Ovary (tissue), 9 donors: ENCODE measurements around the gene HES4. TPM values are rescaled to one million over a fixed set of nuclear protein-coding genes. Genes with fewer than 3 reads are reported as not detected.
"Not testable (repeated sequence)": the region's sequence is repeated elsewhere in the genome, so short reads cannot be mapped to it uniquely, and the experiment has no call there.

Experiments
- DNase-seq, 5 donors: peaks; one replicate each; pipeline ENCODE4 v3.0.0-alpha.2; 2019 to 2020
- H3K27ac ChIP-seq, 2 donors: fragments of 200-600 bp; one replicate each; pipeline versions ENCODE4 v1.5.1 to v1.8.0; 2019 to 2022
- H3K27me3 ChIP-seq: fragments of 200-600 bp; one replicate; pipeline ENCODE4 v1.8.0; 2022
- H3K36me3 ChIP-seq: fragments of 200-600 bp; sonication (generic); one replicate; pipeline ENCODE4 v1.5.1; 2019
- H3K4me1 ChIP-seq: one replicate; pipeline ENCODE4 v1.8.1; 2013; ENCODE audit warnings: mild to moderate bottlenecking, moderate library complexity; ENCODE audit not compliant: insufficient read depth
- H3K4me3 ChIP-seq: fragments of 200-600 bp; sonication (generic); one replicate; pipeline ENCODE4 v1.5.1; 2017
- H3K9me3 ChIP-seq, 2 donors: fragments of 200-600 bp in 1 of 2; sonication (generic) in 1 of 2; one replicate each; pipeline versions ENCODE4 v1.5.1 to v1.8.1; 2013 to 2019; ENCODE audit warnings: mild to moderate bottlenecking in 1 of 2, moderate library complexity in 1 of 2
- EP300 ChIP-seq: sonication (generic); formaldehyde crosslinking; IDR thresholded peaks from one replicate; pipeline ENCODE4 v1.6.1; 2017; ENCODE audit warnings: antibody characterized with exemption
- POLR2A ChIP-seq: fragments of 450-650 bp; IDR thresholded peaks from one replicate; pipeline ENCODE4 v1.6.1; 2017; ENCODE audit warnings: antibody characterized with exemption, mild to moderate bottlenecking, moderate library complexity
- WGBS, 3 donors: extraction: QIAGEN DNeasy Blood & Tissue Kit in 1 of 3; methylation state at CpG; one replicate each; pipeline versions ENCODE4 v1.1.5 to v1.1.7; 2013 to 2017; 5-methylcytosine and 5-hydroxymethylcytosine counted together
- intact Hi-C, 4 donors: fragments of 100-400 bp; cut with DNase I; formaldehyde crosslinking; loops; one replicate each; pipeline versions ENCODE4 v1.11.0 to v1.15.1; 2022 to 2023
- polyA plus RNA-seq, 2 donors: library from polyadenylated mRNA; stranded (reverse); fragments of 200-250 nt in 1 of 2; fragments of 350-450 nt in 1 of 2; fragmentation: Illumina TruSeq in 1 of 2; extraction: RNeasy Lipid Tissue Mini Kit (QIAGEN cat#74804) in 1 of 2; gene quantifications; one replicate each; pipeline ENCODE4 v1.2.3, GENCODE V29; 2013 to 2014
- total RNA-seq, 7 donors: library from RNA; depleted of rRNA in 2 of 7; stranded (reverse); fragments of >200 nt in 2 of 7; fragmentation: NEBNext Ultra II Directional in 3 of 7; extraction: Animal tissue kit (Norgen Biotek cat#: 25700) in 3 of 7; gene quantifications; one replicate each; pipeline versions ENCODE4 v1.1.0 to v1.2.4, GENCODE V29; 2016 to 2023
- TF ChIP-seq, protein P1 (sequence below), 3 donors: fragments of 450-650 bp in 2 of 3; fragments of 200-600 bp in 1 of 3; IDR thresholded peaks; one replicate each; pipeline versions ENCODE4 v1.5.1 to v1.8.0; 2016 to 2022; ENCODE audit warnings: antibody characterized with exemption in 3 of 3, mild to moderate bottlenecking in 1 of 3
- donor health status: DM: no; HTN: no; CAD: no; lungs with moderate emphysema.
- donor health status: DM: no; HTN: no; CAD: no.
- donor health status: Bipolar disorder and iron deficiency.
- donor health status: DM: yes; HTN: yes; CAD: no.
- donor health status: DM: no; HTN: no; CAD: no.
- donor health status: DM: yes; HTN: yes; CAD: no.

The HES4 gene
- total and polyA plus RNA-seq, 9 donors: 4.5 to 76.2 (median 7.3) TPM; not detected in 1

DNA sequence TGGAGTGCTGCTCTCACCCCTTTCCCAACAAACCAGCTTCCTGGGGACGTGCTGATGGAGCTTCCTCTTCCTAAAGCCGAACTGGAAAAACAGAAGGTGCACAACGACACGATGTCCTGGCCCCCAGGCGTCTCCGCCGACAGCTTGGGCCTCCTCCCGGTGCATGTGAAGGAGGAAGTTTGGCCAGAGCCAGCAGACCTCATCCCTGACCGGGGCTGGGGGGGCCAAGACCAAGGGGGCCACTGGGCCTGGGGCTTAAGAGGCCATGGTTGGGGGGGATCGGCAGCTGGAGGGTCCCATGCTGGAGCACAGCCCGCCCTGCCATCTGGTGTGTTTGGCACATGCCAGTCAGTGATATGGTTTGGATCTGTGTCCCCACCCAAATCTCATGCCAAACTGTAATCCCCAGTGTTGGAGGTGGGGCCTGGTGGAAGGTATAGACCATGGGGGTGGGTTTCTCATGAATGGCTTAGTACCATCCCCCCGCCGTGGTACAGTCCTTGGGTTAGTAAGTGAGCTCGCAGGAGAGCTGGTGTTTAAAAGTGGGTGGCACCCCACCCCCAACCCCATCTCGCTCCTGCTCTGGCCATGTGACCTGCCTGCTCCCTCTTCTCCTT, 6.4 kb downstream of the HES4 start:
- H3K27ac ChIP-seq: no peak overlapping the region
- WGBS, 3 donors: 80% methylated on average over 15 of the region's 15 CpGs
- H3K27me3 ChIP-seq: peaks cover 9% of the 10 kb centered on the region
- peaks cover 0 to 4% of the 10 kb centered on the region in 2 donors for H3K9me3 ChIP-seq
- TF ChIP-seq EP300: no peak
- TF ChIP-seq POLR2A: no peak
- TF ChIP-seq, protein P1, sequence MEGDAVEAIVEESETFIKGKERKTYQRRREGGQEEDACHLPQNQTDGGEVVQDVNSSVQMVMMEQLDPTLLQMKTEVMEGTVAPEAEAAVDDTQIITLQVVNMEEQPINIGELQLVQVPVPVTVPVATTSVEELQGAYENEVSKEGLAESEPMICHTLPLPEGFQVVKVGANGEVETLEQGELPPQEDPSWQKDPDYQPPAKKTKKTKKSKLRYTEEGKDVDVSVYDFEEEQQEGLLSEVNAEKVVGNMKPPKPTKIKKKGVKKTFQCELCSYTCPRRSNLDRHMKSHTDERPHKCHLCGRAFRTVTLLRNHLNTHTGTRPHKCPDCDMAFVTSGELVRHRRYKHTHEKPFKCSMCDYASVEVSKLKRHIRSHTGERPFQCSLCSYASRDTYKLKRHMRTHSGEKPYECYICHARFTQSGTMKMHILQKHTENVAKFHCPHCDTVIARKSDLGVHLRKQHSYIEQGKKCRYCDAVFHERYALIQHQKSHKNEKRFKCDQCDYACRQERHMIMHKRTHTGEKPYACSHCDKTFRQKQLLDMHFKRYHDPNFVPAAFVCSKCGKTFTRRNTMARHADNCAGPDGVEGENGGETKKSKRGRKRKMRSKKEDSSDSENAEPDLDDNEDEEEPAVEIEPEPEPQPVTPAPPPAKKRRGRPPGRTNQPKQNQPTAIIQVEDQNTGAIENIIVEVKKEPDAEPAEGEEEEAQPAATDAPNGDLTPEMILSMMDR (IDR thresholded peaks at IDR 0.05): no peak
- no peaks in the 10 kb centered on the region for H3K36me3 ChIP-seq
- intact Hi-C loops: no loop called here
- no peak for DNase-seq
- peaks cover 3% of the 10 kb centered on the region for H3K4me1 ChIP-seq
- no peak overlapping the region for H3K4me3 ChIP-seq

DNA sequence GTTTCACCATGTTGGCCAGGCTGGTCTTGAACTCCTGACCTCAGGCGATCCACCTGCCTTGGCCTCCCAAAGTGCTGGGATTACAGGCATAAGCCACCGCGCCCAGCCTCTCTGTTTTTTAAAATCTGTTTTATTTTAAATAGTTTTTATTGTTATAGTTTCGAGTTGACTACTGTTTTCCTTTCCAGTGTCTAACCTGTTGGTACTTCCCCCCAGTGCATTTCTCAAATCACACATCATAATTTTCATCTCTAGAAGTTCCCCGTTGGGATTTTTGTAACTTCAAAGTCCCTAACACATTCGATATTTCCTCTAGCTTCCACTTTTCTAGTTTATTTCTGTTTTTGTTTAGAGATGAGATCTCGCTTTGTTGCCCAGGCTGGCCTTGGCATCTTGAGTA, 7.5 kb downstream of the HES4 start:
- Histone ChIP-seq H3K4me3 (no peak overlapping the region), H3K27me3 (no peaks in the 10 kb centered on the region), H3K36me3 (no peaks in the 10 kb centered on the region), H3K4me1 (no peaks in the 10 kb centered on the region), H3K9me3 (peaks cover 0 to 4% of the 10 kb centered on the region in 2 donors), H3K27ac (no peak overlapping the region)
- WGBS, 3 donors: 87 to 93% (median 91%) methylated on average over 7 of the region's 7 CpGs
- intact Hi-C loops: no loop called here
- TF ChIP-seq, protein P1 (IDR thresholded peaks at IDR 0.05): no peak
- no peak for TF ChIP-seq POLR2A
- no peak for TF ChIP-seq EP300
- DNase-seq: no peak

DNA sequence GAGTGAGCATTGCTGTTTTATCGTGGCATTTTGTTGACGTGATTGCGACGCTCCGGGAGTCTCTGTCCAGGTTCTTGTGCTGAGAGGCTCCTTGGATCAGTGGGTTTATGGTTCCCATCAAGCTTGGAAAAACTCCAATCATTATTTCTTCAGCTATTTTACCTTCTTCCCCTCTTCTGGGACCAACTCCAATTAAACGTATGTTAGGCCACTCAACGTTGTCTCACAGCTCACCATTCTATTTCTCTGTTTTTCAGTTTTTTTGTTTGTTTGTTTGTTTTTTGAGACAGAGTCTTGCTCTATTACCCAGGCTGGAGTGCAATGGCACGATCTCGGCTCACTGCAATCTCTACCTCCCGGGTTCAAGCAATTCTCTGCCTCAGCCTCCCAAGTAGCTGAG, 8.0 kb downstream of the HES4 start:
- H3K27ac ChIP-seq: no peak overlapping the region
- TF ChIP-seq EP300 (no peak), POLR2A (no peak)
- TF ChIP-seq, protein P1 (IDR thresholded peaks at IDR 0.05): no peak
- WGBS, 3 donors: 93 to 94% (median 94%) methylated on average over 10 of the region's 10 CpGs

DNA sequence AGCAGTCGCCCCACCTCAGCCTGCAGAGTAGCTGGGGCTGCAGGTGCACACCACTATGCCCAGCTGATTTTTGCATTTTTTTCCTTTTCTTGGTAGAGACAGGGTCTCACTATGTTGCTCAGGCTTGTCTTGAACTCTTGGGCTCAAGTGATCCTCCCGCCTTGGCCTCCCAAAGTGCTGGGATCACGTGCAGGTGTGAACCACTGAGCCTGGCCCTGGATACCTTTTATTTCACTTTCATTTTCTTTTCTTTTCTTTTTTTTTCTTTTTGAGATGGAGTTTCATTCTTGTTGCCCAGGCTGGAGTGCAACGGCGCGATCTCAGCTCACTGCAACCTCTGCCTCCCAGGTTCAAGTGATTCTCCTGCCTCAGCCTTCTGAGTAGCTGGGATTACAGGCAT, 8.6 kb downstream of the HES4 start:
- intact Hi-C loops, DNase-seq, H3K4me1 ChIP-seq, H3K27me3 ChIP-seq, H3K27ac ChIP-seq, H3K4me3 ChIP-seq, H3K36me3 ChIP-seq, H3K9me3 ChIP-seq: not testable (repeated sequence)
- WGBS, 3 donors: 93 to 96% (median 96%) methylated on average over 6 of the region's 6 CpGs

More for the DNA sequence above, 8.0 kb downstream of the HES4 start:
- no peaks in the 10 kb centered on the region for H3K4me1 ChIP-seq
- H3K4me3 ChIP-seq: no peak overlapping the region
- no peaks in the 10 kb centered on the region for H3K36me3 ChIP-seq
- H3K27me3 ChIP-seq: no peaks in the 10 kb centered on the region
- H3K9me3 ChIP-seq: peaks cover 0 to 4% of the 10 kb centered on the region in 2 donors
- no peak for DNase-seq
- intact Hi-C loops: no loop called here

DNA sequence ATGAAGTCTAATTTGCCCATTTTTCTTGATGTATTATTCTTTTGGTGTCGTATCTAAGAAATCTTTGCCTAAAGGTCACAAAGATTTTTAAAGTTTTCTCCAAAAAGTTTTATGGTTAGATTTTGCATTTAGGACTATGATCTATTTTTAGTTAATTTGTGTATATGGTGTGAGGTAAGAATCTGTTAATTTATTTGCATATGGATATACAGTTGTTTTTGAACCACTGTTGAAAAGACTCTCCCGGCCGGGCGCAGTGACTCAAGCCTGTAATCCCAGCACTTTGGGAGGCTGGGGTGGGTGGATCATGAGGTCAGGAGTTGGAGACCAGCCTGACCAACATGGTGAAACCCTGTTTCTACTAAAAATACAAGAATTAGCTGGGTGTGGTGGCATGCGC, 11.8 kb downstream of the HES4 start:
- H3K4me3 ChIP-seq, H3K4me1 ChIP-seq, H3K27me3 ChIP-seq, H3K36me3 ChIP-seq, H3K9me3 ChIP-seq, H3K27ac ChIP-seq, DNase-seq: not testable (repeated sequence)
- WGBS, 3 donors: 78 to 88% (median 86%) methylated on average over 5 of the region's 5 CpGs
- intact Hi-C loops: loop anchor here in 2 of 4 donors (10.0 kb wide), 1 partner anchor 307 kb away; no protein-coding TSS in a partner anchor
